NCI-H510A (cell line): ENCODE measurements around the gene UQCRQ.

Experiments
- DNase-seq: peaks from one replicate; lab custom pipeline; 2025; lab: John Stamatoyannopoulos, UW

Gene UQCRQ

GRCh38 chr5:132866342-132867045 is at the start of gene UQCRQ, which contains the start of gene GDF9:
Gene UQCRQ, plus strand, starts transcription at chr5:132866642. Its CDS starts 240 bp downstream, at chr5:132866882.
Gene GDF9, minus strand, starts transcription at chr5:132866469. Its CDS starts 1,936 bp downstream, at chr5:132864533.
- DNase-seq, result peak; percentile 90

GRCh38 chr5:132817011-132817410 is 49.4 kb upstream of the UQCRQ start:
- no peak for DNase-seq

DNA sequence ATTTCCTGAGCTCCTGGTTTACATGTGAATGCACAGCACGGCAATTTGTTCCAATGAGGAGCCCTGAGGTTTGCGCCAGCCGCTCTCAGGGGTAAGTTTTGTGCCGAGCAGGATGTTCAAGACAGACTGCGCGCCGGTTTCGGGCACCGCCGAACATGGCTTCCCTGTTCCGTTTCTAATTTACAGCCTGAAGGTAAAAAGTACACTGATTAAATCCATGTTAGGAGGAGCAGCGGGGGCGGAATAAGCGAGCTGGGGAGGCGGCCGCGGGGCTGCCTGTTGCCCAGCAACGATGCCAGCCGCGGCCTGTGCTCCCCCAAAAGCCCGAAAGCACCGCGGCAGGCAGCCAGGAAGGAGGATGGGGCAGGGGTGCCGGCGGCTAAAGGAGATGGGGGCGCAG is 47.0 kb upstream of the UQCRQ start:
- DNase-seq, result no peak

DNA sequence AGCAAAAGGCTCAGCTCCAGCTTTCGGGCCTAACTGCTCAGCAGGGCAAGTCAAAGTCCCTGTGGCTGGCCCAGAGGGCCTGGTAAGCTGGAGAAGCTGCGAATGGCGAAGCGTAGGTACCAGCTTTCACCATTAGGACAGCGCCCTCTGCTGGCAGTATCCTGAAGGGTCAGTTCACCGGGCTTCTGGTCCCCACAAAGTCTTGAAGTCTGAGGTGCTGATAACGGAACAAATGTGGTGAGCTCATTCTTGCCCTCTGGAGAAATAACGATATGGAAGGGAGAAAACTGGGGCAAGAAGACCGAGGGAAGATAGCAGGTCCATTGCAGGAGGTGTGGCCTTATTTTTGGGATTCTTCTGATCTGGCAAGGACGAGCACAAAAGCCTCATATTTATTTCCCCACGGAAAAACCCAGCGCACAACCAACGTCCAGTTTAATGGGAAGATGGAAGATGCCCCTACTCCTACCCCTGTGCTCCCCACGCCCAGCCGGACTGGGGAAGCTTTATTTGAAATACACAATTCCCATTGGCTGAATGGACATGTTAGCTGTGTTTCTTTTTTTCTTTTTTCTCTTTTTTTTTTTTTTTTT is 46.2 kb upstream of the UQCRQ start:
- DNase-seq, result peak; percentile 58

- no peak for DNase-seq
Measured at GRCh38 chr5:132821350-132821749, 45.1 kb upstream of the UQCRQ start.

DNA sequence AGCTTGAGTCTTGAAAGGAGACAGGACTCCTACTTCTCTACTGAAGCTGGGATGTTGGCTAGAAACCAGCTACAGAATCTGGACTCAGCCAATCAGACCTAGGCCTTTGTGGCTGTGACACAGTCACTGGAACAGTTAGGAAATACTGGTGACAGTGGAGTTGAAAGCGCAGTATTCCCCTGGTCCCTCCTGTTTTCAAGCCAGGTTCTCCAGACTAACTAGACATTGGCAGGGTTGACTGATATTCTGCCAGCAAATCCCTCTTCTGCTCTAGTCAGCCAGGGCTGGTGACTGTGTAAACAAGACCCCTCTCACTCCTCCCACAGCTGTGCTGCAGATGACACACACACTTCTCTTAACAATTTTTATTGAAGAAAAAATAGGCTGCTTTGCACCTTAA is 44.7 kb upstream of the UQCRQ start:
- DNase-seq, result no peak

GRCh38 chr5:132822650-132823480 is 43.6 kb upstream of the UQCRQ start:
- no peak for DNase-seq

DNA sequence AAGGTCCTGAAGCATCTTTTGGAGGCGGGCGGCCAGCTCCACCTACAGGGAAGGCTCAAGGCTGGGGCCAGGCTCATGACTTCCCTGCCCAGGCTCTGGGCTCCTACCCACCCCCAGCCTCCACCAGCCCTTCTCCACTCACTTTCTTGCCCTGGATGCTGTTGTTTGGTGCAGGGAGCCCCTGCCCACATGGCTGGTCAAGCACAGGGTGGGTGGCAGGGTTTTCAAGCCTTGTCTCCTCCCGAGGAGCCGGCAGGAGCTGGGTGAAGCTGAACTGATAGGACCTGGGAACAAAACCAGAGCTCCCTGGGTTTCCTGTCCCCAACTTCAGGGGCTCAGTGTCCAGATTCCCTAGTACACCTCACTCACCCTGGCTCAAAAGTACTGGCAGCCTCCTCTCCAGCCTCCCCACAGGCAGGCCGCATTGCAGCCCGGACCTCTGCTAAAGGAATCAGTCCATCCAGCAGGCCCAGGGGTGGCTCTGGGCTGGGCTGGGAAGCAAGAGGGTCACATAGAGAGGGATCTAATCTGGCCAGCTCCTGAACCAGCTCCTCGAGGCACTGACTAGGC is 42.9 kb upstream of the UQCRQ start:
- no peak for DNase-seq

GRCh38 chr5:132824426-132824825 is 42.0 kb upstream of the UQCRQ start:
- no peak for DNase-seq

DNA sequence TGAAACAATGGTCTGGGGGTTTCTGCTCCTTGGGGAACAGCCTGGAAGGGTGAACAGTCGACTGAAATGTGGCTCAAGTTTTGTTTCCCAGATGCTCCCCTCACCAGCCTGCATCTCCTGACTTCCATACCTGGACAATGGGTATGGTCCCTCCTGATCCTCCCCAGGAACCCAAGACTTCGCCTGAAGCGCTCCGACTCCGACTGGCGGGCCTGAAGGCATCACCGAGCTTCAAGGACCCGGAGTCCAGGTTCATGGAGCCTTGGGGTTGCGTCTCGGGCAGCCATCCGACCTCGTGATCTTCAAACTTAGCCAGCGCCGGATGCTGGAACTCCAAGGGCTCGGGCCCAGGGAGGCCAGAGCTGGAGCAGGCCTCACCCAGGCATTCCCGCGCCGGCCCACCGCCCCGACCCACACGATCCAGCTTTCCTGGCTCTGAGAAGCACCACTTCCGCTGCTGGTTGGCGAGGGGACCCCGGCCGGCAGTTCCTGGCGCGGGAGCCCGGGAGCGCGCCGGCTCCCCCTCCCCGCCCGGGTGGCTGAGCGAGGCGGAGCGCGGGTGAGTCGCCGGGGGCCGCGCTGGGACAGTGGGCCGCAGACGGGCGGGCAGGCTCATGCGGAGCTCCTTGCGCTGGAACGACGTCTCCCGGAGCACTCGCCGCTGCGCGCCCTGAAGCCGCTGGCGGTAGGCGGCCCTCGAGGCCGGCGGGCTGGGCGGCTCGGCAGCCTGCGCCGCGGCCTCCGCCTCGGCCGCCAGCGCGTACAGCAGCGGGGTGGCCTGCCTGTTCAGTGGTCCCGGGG is 41.2 kb upstream of the UQCRQ start:
- DNase-seq, result no peak

DNA sequence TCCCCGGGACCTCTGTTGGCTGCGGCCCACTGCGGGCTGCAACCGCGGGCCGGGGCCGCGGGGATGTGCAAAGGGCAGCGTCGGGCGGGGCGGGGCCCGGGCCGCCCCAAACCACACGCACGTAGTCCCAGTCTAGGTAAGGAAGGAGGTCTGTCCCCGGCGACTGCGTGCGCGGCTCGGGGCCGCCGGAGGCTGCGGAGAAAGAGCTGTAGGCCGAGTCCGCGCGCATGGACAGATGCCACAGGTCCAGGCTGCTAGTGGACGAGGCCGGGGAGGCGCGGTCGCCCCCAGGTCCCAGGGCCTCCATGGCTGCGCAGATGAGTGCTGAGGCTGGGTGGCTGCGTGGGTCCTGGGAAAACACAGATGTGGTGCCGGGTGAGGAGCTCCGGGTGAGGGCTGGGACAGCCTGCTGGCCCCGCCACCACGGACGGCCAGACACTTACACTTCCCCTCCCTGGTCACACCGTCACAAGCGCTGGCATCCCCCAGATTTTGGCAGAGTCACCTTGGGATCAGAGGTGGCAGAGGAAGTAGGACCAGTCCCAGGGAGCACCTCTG is 40.5 kb upstream of the UQCRQ start:
- no peak for DNase-seq

DNA sequence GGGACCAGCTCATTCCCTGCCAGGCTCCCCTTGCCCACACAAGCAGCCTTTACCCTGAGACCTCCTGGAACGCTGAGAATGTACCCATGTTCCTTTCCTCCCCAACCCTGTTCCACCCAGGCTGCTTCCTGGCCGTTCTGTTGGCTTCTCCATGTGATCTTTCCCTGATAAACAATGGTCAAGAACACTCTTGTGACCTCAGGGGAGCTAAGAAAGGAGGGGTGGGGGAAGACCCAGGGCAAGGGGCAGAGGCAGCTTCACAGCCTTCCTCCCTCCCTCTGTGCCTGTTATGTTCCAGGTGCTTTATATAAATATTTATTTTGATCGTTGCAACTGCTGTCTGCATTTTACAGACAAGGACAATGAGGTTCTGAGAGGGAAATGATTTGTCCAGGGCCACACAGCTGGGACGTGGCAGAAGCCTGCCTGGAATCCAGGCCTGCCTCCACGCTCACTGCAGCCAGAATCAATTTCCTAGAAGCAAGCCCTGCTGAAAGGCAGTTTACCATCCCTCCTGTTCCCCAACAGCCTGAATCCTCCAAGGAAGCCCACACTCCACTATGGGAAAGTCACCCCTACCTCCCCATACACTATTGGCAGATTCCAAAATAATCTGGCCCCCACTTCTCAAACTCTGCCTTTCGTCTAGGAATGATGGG is 39.9 kb upstream of the UQCRQ start:
- no peak for DNase-seq

DNA sequence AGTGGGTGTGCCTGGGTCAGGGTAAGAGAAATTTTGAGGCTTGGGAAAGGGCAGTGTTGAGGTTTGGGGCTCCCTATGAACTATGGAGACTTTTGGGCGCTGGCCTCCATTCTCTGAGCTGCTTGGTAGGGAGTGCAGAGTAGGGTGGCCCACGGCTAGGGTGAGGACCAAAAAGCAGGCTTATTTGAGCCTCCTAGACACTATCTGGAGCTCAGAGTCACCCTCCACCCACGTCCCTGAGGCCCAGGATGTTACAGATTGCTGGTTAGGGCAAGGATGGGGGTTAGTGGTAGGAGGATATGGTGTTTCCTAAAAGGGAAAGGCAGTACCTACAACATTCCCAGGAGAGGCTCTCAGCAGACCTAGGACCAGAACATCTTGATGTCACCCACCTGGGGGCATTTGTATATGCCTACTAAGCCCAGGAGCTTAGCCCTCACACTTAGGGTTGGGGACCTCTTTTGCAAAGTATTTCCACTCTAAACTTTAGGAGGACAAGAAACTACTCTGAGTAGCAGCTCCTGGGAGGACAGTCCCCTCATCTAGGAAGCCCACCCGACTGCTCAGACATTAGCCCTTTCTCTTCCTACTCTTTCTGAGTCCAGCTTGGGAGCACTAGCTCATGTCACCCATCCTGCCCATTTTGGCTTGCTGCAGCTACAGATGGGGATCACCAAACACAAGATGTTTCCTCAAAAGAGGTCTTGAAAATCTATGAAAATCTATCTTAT is 38.3 kb upstream of the UQCRQ start:
- DNase-seq, result no peak

GRCh38 chr5:132828846-132829494 is 37.5 kb upstream of the UQCRQ start:
- no peak for DNase-seq

DNA sequence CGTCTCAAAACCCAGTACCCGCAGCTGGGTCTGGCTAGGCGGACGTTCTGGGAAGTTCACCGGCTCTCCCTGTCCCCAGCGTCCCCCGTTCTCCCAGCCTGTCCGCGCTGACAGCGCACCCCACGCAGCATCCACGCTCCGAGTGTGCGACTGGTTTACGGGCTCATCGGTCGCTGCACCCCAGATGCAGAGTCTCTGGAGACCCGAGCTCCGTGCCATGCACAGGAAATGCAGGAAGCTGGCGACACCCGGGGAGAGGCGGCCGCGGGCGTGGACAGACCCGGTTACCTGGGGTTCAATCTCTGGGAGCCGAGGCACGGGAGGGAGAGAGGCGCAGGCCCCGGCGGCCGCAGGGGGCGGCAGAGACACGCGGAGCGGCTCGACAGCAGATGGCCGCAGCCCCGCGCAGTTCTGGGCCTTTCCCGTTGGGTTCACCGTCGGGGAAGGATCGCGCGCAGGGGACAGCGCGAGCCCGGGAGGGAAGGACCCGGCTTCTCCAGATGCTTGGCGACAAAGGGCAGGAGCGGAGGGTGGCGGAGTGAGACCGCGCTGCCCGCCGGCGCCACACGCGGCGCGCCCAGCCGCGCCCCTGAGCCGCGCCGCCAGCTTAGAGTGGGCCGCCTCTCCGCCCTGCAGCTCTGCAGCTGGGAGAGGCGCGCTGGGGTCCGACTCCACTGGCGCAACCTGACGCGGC is 36.6 kb upstream of the UQCRQ start:
- DNase-seq, result peak; percentile 66

DNA sequence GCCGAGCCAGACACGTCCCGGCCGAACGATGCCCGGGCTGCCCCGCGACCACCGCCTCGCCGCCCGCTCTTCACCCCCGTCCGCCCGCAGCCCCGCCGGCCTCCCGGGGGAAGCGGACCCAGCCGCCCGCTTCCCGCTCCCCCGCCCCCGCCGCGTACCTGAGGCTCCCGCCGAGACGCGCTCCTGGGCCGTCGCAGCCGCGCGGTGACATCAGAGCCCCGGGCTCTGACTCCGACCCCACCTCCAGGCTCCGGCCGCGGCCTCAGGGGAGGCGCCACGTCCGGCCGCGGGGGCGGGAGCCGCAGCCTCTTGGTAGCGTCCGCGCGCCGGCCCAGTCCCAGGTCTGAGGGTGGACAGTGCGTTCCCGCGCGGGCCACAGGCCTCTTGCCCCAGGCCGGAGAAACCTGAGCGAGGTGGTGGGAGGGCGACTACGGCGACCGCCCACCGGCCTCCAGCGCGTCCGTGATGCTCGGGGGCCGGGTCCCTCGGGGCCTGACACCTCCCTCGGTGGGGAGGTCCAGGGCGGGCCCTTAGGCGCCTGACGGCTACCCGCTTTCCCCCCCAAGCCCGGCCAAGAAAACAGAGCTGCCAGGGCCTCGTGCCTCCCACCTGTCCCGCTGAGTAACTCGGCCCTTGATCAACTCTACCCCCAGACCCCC is 35.9 kb upstream of the UQCRQ start, which contains the start of gene SHROOM1:
TSS of gene SHROOM1 (minus strand) at position 212 of the 659 bp plus-strand sequence. CDS start 4,507 bp downstream, outside the sequence.
- DNase-seq, result peak; percentile 71

- DNase-seq, result no peak
Measured at GRCh38 chr5:132831095-132831860, 35.2 kb upstream of the UQCRQ start.

GRCh38 chr5:132832612-132833011 is 33.8 kb upstream of the UQCRQ start:
- no peak for DNase-seq
